T-helper 9 cell (primary cell): ENCODE data around the gene C8A.
A peak's percentile ranks its signal among the peaks of the same experiment; 100 is the strongest.

Source experiments
- DNase-seq: peaks from one replicate; pipeline ENCODE4 v3.0.0-alpha.2; 2020
- total RNA-seq, 2 donors: gene quantifications; one replicate each; lab custom pipeline; 2026; lab: John Stamatoyannopoulos, UW

C8A gene
- total RNA-seq = 0 reads per million in 2 donors

DNA sequence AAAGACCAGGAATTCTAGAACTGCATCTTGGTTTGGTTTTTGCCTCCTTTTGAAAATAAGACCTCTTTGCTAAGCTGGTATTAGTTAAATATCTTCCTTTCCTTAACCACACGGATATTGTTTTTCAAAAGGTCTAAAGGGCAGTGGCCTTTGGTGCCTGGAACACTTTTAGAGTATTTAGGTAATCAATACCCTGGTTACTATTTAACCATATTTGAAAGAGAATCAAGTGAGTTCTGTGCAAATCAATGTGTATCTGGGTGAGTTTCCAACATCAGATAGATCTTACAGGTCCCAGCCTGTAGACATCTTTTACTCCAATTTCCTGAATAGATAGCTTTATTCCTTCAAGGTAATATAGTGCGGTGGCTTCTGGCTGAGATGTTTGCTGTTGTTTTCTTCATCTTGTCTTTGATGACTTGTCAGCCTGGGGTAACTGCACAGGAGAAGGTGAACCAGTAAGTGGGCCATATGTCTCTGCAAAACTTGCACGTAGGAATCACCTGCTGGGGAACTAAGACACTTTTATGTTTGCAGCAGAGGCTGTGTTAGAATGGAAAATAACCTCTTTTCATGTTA lies at the start of gene C8A:
Gene C8A, plus strand, starts transcription at position 277 of the 579 bp plus-strand sequence. Its CDS starts 105 bp downstream, at position 382.
- no peak for DNase-seq

DNA sequence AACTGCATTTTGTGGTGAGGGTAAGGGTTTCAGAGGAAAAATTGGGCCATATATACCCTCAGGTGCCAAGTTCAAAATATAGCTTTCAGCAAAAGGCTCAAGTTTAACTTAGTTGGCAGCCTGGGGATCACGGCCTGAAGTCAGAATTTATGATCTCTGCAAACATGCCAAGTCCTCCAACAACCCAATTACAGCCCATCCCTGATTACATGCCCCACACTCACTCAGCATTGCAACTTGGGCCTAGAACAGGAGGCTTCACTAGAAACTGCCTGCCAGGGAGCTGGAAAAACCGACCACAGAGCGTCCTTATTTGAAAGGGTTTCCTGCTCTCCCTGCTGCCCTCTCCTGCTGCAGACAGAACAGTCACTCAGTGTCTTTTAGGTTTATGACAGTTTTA lies 47.8 kb upstream of the C8A start:
- no peak for DNase-seq

DNA sequence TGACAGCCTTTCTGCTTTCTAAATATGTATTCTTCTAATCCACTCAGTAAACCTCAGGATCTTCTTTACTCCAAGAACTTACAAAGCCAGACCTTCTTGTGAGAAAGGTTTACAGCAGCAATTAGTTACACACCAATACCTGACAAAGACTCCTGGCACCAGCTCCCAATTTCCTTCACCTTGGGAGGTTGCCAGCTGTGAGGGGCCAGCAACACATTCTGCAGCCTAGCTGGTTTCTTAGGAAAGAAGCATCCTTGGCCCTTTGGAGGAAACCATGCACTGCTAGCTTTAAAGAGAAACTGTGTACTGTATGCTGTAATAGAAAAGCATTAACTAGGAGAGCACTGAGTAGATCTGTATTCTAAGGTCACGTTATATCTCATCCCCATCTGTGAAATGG lies 46.2 kb upstream of the C8A start:
- no peak for DNase-seq

DNA sequence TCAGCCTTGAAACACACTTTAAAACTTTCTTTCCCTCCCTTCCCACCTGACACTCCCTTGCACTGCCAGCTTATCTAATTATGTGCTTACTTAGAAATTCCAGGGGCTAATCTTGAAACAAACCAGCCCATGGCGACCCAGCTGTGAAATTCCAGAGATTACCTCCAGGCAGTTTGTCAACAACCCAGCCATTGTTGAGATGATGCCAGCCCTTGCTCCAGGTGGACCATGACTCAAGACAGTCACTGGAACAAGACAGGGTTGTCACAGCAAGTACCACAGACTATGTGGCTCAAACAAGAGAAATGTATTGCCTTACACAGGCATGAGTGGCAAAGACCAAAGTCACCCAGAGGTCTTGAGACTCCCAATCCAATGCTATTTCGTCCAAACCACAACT lies 43.3 kb upstream of the C8A start:
- no peak for DNase-seq

- no peak for DNase-seq
Observed at GRCh38 chr1:56814205-56814604, 40.4 kb upstream of the C8A start.

DNA sequence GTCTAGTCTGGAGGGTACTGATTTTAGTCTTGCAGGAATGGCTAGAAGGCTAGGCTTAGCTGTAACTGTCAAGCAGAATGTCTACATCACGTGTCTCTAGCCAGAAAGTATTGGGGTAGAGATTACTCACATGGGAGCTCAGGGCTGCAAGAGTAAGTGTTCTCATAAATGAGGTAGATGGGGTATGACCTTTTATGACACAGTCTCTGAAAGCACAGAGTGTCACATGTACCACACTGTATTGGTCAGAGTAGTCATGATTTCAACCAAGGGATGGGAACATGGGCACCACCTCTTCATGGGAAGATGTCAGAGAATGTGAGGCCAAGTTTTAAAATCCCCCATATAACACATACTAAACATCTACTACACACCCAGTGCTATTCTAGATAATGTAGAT lies 38.3 kb upstream of the C8A start:
- DNase-seq = no peak

- no peak for DNase-seq
Observed at GRCh38 chr1:56816909-56817308, 37.7 kb upstream of the C8A start.

DNA sequence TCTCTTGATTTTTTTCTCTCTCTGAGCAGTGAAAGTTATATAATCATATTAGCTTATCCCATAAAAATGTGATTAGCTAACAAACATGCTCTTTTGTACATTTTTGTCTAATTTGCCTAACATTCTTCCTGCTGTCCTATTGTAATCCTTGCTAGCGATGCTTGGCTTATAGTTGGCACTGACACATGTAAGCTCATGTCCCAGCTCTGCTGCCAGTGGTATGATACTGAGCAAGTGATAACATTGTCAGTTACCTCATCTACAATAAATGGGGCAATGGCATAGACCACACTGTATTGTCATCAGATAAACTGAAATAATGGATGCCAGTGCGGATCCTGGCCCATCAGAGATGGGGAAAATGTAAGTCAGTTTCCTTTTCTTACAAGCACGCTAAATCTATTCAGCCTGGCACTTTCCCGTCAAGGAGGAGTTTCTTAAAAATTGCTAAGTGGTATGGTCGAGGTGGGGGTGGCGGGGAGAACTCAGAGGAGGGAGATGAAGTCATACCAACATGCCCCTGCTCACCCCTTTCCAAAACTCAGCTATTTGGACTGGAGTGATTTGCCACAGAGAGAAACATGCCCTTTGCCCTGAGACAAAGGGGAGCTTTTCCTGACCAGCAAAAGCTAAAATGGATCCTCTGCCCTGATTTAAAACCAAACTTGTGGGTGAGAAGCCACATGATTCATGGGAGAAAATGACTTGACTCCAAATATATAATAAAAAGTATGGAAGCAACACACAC lies 36.7 kb upstream of the C8A start:
- no peak for DNase-seq

GRCh38 chr1:56819387-56819899 lies 35.2 kb upstream of the C8A start, which contains the start of gene FYB2:
Gene FYB2 (minus strand): TSS chr1:56819404. CDS start chr1:56819290, 114 bp downstream.
- no peak for DNase-seq

DNA sequence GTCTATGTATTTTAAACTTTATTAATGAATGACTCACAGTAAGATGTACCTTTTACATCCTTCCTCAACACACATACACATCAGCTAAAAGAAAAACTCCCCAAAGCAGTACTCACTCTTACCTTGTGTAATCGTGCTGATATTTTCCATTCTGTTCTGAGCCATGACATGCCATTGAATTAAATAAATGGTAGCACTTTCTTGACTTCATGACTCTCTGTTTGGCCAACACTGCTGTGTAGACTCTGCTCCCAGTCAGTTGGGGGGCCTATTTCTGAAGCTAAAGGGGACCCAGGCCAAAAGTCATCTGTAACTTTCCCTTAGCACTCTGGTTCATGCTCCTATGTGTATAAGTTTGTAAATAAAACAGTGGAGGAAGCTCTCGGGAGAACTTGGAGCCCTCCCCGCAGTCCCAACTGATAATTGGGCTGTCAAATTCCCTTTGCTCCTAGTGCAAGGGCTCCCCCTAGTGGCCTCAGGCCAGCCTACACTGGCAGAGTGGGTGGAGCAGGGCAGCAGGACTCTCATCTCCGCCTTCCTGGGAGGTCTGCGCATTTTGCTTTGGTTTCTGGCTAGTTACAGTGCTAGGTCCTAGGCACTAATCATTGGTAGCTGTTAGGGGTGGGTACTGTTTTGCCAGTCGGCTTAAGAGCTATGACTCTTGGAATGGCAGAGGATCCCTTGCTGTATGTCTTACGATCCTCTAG lies 33.7 kb upstream of the C8A start:
- peak; percentile 43 for DNase-seq

- DNase-seq = no peak
Observed at GRCh38 chr1:56821462-56821797, 33.2 kb upstream of the C8A start.

- no peak for DNase-seq
Observed at GRCh38 chr1:56824271-56824670, 30.3 kb upstream of the C8A start.

GRCh38 chr1:56824938-56825337 lies 29.7 kb upstream of the C8A start:
- DNase-seq = no peak

DNA sequence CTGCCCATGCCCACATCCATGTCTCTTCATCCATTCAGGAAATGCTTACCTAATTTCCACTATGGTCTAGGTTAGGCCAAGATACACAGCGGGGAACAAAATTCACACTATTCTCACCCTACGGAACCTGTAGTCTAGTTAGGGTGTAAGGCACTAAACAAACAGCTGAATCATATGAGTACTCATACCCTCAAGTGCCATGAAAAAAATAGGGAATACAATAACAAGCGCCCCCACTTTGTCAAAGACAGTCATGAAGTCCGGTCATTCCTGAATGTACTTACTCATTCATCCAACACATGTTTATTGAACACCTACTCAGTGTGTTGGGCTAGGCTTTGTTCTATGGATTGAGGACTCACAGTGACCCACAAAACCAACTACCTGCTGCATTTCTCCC lies 29.2 kb upstream of the C8A start:
- no peak for DNase-seq

- no peak for DNase-seq
Observed at GRCh38 chr1:56827711-56828110, 26.9 kb upstream of the C8A start.

GRCh38 chr1:56830052-56830451 lies 24.5 kb upstream of the C8A start:
- no peak for DNase-seq

GRCh38 chr1:56831871-56832693 lies 22.5 kb upstream of the C8A start:
- DNase-seq = peak; percentile 63

DNA sequence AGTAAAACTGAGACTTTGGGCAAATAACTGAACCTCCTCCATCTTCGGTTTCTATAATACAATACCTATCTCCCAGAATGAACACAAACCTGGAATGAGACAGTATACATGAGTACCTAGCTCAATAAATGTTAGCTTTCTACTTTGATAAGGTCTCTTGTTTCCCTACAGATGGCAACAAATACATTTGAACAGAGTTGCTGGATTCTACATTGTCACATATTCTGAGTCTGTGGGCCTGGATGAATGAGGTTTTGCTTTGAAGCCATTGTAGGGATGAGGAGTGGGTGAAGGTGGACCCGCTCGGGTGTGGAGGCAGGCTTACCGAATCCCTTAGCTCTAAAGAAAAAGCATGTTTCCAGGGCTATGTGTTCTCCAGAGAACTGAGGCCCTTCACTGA lies 21.5 kb upstream of the C8A start:
- DNase-seq = no peak

GRCh38 chr1:56834137-56834900 lies 20.3 kb upstream of the C8A start:
- no peak for DNase-seq

DNA sequence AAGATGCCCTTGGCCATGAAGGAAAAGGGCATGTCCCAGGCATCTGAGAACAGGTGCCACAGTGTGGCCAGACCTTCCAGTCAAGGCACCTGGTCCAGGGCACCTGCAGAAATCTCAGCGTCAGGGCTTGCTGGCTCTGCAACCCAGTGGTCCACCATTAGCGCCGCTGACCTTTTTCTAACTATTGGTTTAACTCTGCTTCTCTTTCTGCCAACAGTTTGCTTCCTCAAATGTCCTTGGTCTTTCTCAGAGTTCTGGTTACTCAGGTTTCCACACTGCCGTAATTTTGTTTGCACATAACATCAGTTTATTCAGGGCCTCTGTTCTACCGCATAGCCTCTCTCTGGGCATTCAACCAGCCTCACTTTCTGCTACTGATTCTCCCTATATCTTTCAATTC lies 18.9 kb upstream of the C8A start:
- no peak for DNase-seq

GRCh38 chr1:56836359-56836758 lies 18.2 kb upstream of the C8A start:
- DNase-seq = no peak
